ENCODE data around the gene INSRR. TPM values are rescaled to one million over a fixed set of nuclear protein-coding genes. Genes with fewer than 3 reads are reported as not detected.

Gene INSRR
- 0.31 TPM for total RNA-seq

DNA sequence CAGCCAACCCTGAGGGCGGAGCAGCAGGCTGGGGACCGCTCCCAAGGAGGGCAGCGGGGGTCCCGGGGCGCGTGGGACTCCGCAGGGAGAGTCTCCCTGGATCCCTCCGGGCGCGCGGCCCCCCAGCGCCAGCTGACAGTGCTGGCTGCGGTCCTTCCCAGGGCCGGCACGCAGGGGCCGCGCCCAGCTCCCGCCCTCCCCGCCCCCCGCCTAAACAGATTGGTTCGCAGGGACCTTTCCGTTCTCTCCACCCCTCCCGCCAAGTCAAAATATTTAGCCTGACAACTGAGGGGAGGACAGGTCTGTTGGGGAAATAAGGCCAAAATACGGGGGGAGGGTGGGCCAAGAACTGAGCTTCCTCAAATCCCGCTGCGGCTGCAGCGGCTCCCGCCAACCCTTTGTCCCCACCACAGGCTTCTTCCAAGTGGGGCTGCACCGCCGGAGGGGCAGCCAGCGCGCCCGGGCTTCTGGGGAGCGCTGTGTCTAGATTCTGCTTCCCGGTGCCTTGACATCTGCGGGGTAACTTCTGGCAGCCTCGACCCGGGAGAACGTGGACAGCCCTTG, at the start of gene INSRR:
TSS of gene INSRR (minus strand) at position 159 of the 564 bp plus-strand sequence. CDS start 496 bp downstream, outside the sequence.
- DNase-seq: no peak

DNA sequence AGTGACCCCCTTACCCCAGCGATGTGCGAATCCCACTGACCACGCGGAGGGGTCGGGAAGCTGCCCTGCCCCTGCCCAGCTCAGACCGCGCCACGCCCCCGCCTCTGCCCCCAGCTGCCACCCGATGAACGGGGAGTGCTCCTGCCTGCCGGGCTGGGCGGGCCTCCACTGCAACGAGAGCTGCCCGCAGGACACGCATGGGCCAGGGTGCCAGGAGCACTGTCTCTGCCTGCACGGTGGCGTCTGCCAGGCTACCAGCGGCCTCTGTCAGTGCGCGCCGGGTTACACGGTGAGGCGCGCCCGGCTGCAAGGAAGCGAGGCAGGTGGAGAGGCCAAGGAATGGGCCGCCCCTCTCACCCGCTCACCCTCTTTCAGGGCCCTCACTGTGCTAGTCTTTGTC, 49.6 kb upstream of the INSRR start:
- DNase-seq: no peak

- DNase-seq: no peak
Measured at GRCh38 chr1:156906206-156906906, 47.4 kb upstream of the INSRR start.

GRCh38 chr1:156905651-156906050, 46.7 kb upstream of the INSRR start:
- no peak for DNase-seq

DNA sequence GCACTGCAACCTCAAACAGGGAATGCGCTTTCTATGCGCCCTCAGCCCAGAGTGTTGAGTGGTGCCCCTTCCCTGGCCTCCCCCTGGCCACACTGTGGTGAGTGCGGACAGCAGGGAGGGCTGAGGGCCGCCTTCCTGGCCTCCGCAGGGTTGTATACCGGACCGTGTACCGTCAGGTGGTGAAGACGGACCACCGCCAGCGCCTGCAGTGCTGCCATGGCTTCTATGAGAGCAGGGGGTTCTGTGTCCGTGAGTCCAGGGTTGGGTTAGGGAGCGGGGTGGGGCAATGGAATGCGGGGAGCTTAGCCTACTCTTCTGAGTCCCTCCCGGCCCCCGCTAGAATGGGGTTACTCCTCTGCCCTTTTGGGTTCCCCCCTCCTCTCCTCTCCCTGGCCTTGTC, 46.3 kb upstream of the INSRR start:
- DNase-seq: no peak

- no peak for DNase-seq
Measured at GRCh38 chr1:156904187-156904959, 45.5 kb upstream of the INSRR start.

DNA sequence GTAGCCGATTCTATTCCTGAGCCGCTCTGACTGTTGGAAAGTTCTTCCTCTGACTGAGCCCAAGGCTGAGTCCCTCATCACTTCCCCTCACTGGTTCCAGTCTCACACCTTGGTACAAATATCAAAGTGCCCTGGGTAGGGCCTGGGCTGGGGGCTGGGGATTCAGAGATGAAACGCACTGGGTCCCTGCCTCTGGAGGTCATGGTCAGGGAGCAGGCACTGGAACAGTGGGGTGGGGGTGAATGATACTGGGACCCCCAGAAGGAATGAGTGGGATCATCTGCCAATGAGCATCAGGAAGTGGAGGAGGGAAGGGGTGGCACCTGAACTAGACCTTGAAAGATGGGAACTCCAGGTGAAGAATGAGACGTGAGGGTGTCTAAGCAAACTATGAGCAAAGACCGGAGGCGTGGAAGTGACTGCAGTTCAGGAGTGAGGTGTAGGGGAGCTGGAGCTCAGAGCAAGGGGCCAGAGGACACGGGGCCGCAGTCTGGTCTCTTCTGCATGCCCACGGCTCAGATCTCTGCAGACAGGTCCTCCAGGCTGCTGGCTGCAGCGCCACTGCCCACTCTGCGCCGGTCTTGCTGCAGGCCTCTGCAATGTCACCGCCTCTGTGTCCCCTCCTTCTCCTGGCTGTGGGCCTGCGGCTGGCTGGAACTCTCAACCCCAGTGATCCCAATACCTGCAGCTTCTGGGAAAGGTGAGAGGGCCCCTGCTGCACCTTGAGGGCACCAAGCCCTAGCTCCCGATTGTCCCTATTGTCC, 44.6 kb upstream of the INSRR start:
- DNase-seq: no peak

- no peak for DNase-seq
Measured at GRCh38 chr1:156901966-156902915, 43.3 kb upstream of the INSRR start.

DNA sequence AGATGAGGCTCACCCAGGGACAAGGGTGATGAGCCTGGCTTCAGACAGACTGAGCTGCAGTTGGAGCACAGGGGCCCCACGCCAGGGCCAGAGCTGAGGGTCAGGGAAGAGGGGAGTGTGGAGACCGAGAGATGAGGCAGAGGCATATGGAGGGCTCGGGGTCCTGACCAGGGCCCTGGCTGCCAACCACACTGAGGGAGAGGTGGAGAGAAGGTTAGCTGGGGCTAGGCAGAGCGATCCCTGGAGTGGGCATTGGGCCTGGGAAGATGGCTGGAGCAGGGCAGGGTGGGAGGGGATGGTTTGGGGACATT, 42.6 kb upstream of the INSRR start:
- no peak for DNase-seq

- no peak for DNase-seq
Measured at GRCh38 chr1:156900896-156901589, 42.1 kb upstream of the INSRR start.

GRCh38 chr1:156899956-156900718, 41.2 kb upstream of the INSRR start:
- no peak for DNase-seq

GRCh38 chr1:156898971-156899664, 40.2 kb upstream of the INSRR start:
- DNase-seq: no peak

GRCh38 chr1:156898161-156898566, 39.2 kb upstream of the INSRR start:
- no peak for DNase-seq

DNA sequence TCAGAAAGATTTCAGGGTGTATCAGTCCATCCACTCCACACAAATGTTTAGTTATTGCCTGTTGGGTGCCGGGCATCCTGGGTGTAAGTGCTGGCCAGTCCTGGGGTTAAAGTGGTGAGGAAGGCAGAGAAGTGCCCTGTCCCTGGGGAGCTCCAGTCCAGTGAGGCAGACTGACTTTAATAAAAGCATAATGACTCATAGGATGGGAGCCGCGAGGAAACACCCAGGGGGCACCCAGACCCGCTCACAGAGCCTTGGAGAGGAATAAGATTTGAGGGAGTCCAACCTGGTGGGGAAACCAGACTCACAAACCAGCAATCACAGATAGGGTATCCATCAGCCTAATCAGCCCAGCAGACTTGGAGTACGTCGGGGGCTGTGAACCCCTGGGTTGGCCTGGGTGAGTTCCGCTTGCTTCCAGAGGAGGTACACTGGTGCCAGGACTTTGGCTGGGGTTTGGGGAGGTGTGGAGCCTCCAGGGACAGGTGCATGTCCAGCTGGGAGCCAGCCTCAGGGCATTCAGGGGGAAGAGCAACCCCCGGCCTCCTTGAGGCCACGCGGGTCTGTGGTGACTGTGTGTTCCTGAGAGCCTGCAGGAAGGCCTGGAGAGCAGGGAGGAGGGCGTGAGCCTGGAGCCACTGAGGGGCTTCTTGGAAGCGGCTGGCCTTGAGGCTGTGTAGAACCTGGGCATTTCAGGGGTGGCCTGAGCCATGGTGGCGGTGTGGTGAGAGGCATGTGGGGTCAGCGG, 38.3 kb upstream of the INSRR start:
- DNase-seq: no peak

DNA sequence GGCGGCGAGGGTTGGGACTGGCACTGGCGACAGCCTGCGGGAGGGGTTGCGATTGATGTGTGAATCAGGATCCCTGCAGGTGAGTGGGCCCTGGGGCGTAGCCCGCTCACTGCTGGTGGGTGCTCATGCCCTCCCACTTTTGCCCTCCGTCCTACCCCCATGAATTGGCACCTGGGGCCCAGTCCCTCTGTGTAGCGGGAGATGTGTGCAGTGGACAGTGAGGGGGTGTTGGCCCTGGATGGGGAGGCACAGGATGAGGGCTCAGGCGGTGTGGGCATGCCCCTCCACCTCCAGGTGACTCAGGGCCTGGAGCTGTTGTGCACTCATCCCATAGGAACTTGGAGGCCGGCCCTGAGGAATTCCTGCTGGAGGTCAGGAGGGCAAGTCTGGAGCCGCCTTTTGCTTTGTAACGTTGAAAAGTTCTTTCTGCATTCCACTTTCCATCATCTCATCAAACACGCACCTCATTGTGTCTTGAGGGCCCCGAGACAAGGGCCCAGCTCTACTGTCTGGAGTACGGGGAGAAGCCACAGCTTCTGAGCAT, 37.6 kb upstream of the INSRR start:
- DNase-seq: no peak

GRCh38 chr1:156895927-156896326, 37.0 kb upstream of the INSRR start:
- DNase-seq: no peak

DNA sequence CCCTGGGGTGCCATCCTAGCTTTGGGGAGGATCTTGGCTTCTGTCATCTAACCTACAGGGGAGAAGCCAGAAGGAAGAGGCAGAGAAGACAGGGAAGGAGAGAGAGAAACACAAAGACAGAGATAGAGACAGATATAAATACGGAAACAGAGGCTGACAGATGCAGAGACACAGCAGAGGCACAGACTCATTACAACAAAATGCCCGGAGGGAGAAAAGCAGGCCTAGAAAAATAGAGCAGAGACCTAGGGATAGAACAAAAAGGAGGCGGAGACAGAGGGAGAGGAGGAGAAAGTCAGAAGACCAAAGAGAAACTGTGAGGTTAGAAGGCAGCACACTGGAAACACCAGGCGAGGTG, 36.5 kb upstream of the INSRR start:
- no peak for DNase-seq

- no peak for DNase-seq
Measured at GRCh38 chr1:156894711-156895454, 36.0 kb upstream of the INSRR start.

Data from occipital lobe (tissue), 2 donors.